HL-60 (cell line): ENCODE measurements around the gene ESR1.
"Not testable (repeated sequence)": the region's sequence is repeated elsewhere in the genome, so short reads cannot be mapped to it uniquely, and the experiment has no call there.

Experiments
- DNase-seq, 2 experiments: peaks; one replicate each; pipeline ENCODE4 v3.0.0-alpha.2; 2010 to 2020; ENCODE audit warnings: low read depth in 1 of 2, low spot score in 1 of 2
- H3K27ac ChIP-seq: fragments of 250-450 bp; sonication (Bioruptor Pico); replicated peaks from 2 replicates; pipeline ENCODE4 v1.5.1; 2020; ENCODE audit warnings: mild to moderate bottlenecking, moderate library complexity
- H3K27me3 ChIP-seq: fragments of 250-450 bp; sonication (Bioruptor Pico); 2 replicates; pipeline ENCODE4 v1.5.1; 2021; ENCODE audit warnings: mild to moderate bottlenecking, moderate library complexity; ENCODE audit not compliant: insufficient read depth, poor library complexity, severe bottlenecking
- H3K4me3 ChIP-seq: replicated peaks from 2 replicates; pipeline ENCODE4 v1.5.1; 2011; ENCODE audit warnings: mild to moderate bottlenecking, control low read depth, low read length; ENCODE audit not compliant: insufficient read depth
- GABPA ChIP-seq: IDR thresholded peaks from 2 replicates; pipeline ENCODE4 v1.6.1; 2012; ENCODE audit warnings: low read depth
- POLR2AphosphoS5 ChIP-seq: IDR thresholded peaks from 2 replicates; pipeline ENCODE4 v1.6.1; 2012; ENCODE audit warnings: low read depth
- SPI1 ChIP-seq: IDR thresholded peaks from 2 replicates; pipeline ENCODE4 v1.6.1; 2012; ENCODE audit warnings: low read depth, mild to moderate bottlenecking, borderline replicate concordance
- TF ChIP-seq, protein P1 (sequence below): IDR thresholded peaks from 2 replicates; pipeline ENCODE4 v1.6.1; 2012; ENCODE audit warnings: low read depth; ENCODE audit not compliant: insufficient replicate concordance
- TF ChIP-seq, protein P2 (sequence below): IDR thresholded peaks from one replicate; pipeline ENCODE4 v1.5.1; 2011; ENCODE audit warnings: low read length, control low read depth, inconsistent platforms; ENCODE audit not compliant: insufficient read depth

The ESR1 gene

DNA sequence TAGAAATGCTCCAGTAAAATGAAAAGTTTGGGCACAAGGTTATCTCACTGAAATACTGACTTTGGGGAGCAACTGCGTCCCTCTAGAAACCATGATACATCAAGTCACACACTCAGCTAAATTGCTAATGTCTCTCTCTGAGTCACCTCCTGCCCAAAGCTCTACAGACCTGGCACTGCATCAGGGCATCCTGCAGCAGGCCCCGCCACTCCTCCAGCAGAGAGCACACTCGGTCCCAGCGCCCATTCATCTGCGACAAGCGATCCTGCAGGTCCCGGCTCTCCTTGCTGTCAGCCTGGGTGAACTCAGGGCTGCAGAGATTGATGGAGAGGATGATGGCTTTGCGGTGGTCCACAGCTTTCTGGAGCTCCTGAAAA is 329.0 kb downstream of the ESR1 start:
- no peak for DNase-seq
- TF ChIP-seq, protein P1, sequence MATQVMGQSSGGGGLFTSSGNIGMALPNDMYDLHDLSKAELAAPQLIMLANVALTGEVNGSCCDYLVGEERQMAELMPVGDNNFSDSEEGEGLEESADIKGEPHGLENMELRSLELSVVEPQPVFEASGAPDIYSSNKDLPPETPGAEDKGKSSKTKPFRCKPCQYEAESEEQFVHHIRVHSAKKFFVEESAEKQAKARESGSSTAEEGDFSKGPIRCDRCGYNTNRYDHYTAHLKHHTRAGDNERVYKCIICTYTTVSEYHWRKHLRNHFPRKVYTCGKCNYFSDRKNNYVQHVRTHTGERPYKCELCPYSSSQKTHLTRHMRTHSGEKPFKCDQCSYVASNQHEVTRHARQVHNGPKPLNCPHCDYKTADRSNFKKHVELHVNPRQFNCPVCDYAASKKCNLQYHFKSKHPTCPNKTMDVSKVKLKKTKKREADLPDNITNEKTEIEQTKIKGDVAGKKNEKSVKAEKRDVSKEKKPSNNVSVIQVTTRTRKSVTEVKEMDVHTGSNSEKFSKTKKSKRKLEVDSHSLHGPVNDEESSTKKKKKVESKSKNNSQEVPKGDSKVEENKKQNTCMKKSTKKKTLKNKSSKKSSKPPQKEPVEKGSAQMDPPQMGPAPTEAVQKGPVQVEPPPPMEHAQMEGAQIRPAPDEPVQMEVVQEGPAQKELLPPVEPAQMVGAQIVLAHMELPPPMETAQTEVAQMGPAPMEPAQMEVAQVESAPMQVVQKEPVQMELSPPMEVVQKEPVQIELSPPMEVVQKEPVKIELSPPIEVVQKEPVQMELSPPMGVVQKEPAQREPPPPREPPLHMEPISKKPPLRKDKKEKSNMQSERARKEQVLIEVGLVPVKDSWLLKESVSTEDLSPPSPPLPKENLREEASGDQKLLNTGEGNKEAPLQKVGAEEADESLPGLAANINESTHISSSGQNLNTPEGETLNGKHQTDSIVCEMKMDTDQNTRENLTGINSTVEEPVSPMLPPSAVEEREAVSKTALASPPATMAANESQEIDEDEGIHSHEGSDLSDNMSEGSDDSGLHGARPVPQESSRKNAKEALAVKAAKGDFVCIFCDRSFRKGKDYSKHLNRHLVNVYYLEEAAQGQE, result no peak
- no peak for TF ChIP-seq POLR2AphosphoS5
- TF ChIP-seq, protein P2, sequence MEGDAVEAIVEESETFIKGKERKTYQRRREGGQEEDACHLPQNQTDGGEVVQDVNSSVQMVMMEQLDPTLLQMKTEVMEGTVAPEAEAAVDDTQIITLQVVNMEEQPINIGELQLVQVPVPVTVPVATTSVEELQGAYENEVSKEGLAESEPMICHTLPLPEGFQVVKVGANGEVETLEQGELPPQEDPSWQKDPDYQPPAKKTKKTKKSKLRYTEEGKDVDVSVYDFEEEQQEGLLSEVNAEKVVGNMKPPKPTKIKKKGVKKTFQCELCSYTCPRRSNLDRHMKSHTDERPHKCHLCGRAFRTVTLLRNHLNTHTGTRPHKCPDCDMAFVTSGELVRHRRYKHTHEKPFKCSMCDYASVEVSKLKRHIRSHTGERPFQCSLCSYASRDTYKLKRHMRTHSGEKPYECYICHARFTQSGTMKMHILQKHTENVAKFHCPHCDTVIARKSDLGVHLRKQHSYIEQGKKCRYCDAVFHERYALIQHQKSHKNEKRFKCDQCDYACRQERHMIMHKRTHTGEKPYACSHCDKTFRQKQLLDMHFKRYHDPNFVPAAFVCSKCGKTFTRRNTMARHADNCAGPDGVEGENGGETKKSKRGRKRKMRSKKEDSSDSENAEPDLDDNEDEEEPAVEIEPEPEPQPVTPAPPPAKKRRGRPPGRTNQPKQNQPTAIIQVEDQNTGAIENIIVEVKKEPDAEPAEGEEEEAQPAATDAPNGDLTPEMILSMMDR, result no peak
- TF ChIP-seq GABPA, result no peak
- no peak for TF ChIP-seq SPI1
- Histone ChIP-seq H3K27ac (no peak overlapping the region), H3K4me3 (no peak overlapping the region), H3K27me3 (no peaks in the 10 kb centered on the region)

DNA sequence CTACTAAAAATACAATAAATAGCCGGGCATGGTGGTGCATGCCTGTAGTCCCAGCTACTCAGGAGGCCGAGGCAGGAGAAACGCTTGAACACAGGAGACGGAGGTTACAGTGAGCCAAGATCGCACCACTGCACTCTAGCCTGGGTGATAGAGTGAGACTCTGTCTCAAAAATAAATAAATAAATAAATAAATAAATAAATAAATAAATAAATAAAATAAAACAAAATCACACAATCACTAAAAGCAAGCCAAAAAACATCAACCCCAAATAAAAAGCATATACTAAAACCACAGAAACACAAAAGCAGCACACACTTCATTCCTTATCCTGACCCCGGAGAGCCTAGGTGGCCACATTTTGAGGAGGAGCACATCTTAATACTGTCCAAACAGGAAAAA is 330.9 kb downstream of the ESR1 start:
- H3K27me3 ChIP-seq, H3K4me3 ChIP-seq, H3K27ac ChIP-seq, DNase-seq: not testable (repeated sequence)

DNA sequence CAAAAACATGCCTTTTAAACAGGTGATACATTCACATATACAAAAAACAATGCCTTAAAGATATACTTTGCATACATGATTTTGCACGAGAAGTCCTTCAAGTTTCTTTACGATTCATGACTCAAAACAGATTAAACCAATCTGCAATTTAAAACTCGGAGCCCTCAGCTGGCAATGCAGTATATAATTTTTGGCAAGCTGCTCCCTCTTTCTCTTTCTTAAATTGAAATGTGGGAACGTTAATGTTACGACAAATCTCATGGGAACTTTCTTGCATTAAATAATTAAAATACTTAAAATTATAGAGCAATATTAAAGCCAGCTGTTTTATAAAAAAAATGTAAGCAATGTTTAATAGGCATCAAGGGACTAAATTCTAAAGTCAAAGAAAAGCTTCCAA is 334.6 kb downstream of the ESR1 start:
- no peak overlapping the region for H3K27ac ChIP-seq
- no peak overlapping the region for H3K4me3 ChIP-seq
- TF ChIP-seq SPI1, result no peak
- TF ChIP-seq, protein P2, result no peak
- TF ChIP-seq GABPA, result no peak
- TF ChIP-seq POLR2AphosphoS5, result no peak
- TF ChIP-seq, protein P1, result no peak
- DNase-seq, result no peak
- no peaks in the 10 kb centered on the region for H3K27me3 ChIP-seq

DNA sequence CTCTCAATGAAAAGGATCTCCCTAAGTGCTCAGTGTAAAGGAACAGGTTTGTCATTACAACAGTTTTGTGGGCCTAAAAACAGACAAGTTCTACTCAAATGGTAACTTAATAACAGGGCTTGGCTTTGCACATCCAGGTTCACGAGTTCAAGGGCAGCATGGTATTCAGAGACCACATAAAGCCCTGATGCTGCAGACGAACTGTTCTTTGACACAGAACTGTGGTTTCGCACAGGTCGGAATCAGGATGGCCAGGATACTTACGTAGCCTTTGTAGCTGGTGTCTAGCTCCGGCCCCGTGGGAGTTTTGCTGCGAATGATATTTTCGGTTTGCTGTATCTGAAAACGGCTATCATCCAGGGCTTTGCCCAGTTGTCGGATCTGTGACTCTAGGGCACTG is 335.9 kb downstream of the ESR1 start:
- H3K27me3 ChIP-seq, result no peaks in the 10 kb centered on the region
- DNase-seq, result no peak
- no peak overlapping the region for H3K4me3 ChIP-seq
- no peak for TF ChIP-seq POLR2AphosphoS5
- TF ChIP-seq, protein P1, result no peak
- TF ChIP-seq GABPA, result no peak
- TF ChIP-seq, protein P2, result no peak
- no peak for TF ChIP-seq SPI1
- H3K27ac ChIP-seq, result no peak overlapping the region
